NCI-H1417 treated with DMSO at 0.1 percent for 48 hours (cell line): ENCODE data around the gene OXCT1.
A peak's percentile ranks its signal among the peaks of the same experiment; 100 is the strongest.

Source experiments
- DNase-seq: peaks from one replicate; lab custom pipeline; 2025; lab: John Stamatoyannopoulos, UW

The OXCT1 gene

GRCh38 chr5:41869724-41870626 is at the start of gene OXCT1:
Gene OXCT1 (minus strand): TSS chr5:41870425. CDS start chr5:41870358, 67 bp downstream.
- DNase-seq = peak; percentile 40

- no peak for DNase-seq
Observed at GRCh38 chr5:41918105-41918504, 47.9 kb upstream of the OXCT1 start.

GRCh38 chr5:41908374-41909079 is 38.3 kb upstream of the OXCT1 start:
- no peak for DNase-seq

- no peak for DNase-seq
Observed at GRCh38 chr5:41906151-41906550, 35.9 kb upstream of the OXCT1 start.

- peak; percentile 98 for DNase-seq
Observed at GRCh38 chr5:41903892-41904799, 33.9 kb upstream of the OXCT1 start, which contains the start of gene RIMOC1. Gene RIMOC1 (plus strand): TSS chr5:41904344. CDS start chr5:41904368, 24 bp downstream.

- no peak for DNase-seq
Observed at GRCh38 chr5:41903382-41903891, 33.2 kb upstream of the OXCT1 start.

GRCh38 chr5:41896230-41896629 is 26.0 kb upstream of the OXCT1 start:
- no peak for DNase-seq

GRCh38 chr5:41893074-41893851 is 23.0 kb upstream of the OXCT1 start:
- DNase-seq = no peak

GRCh38 chr5:41892031-41892430 is 21.8 kb upstream of the OXCT1 start:
- DNase-seq = no peak

- no peak for DNase-seq
Observed at GRCh38 chr5:41891066-41891707, 21.0 kb upstream of the OXCT1 start.

GRCh38 chr5:41885286-41885685 is 15.1 kb upstream of the OXCT1 start:
- no peak for DNase-seq

- DNase-seq = no peak
Observed at GRCh38 chr5:41883936-41884335, 13.7 kb upstream of the OXCT1 start.

- no peak for DNase-seq
Observed at GRCh38 chr5:41883243-41883642, 13.0 kb upstream of the OXCT1 start.

GRCh38 chr5:41882765-41883164 is 12.5 kb upstream of the OXCT1 start:
- no peak for DNase-seq

GRCh38 chr5:41878643-41879478 is 8.6 kb upstream of the OXCT1 start:
- DNase-seq = no peak

GRCh38 chr5:41878173-41878572 is 7.9 kb upstream of the OXCT1 start:
- DNase-seq = no peak

- DNase-seq = no peak
Observed at GRCh38 chr5:41877408-41877807, 7.2 kb upstream of the OXCT1 start.

- no peak for DNase-seq
Observed at GRCh38 chr5:41876678-41877077, 6.5 kb upstream of the OXCT1 start.

GRCh38 chr5:41875121-41875520 is 4.9 kb upstream of the OXCT1 start:
- DNase-seq = no peak
